ENCODE measurements around the gene USP43.

The USP43 gene

GRCh38 chr17:9645851-9646545 lies 681 bp downstream of the USP43 start:
- Histone ChIP-seq H3K4me3 (ENCODE audit: low read depth, low read length) (peak overlapping the region; percentile 70), H3K4me1 (ENCODE audit: control insufficient read depth, insufficient read depth, low read length) (peaks cover 11% of the 10 kb centered on the region), H3K36me3 (ENCODE audit: control insufficient read depth in 2 of 2, insufficient read depth in 1 of 2, low read length in 2 of 2) (no peaks in the 10 kb centered on the region; a peak in 1 of 3 replicates), H3K9me3 (ENCODE audit: control insufficient read depth, insufficient read depth, low read depth, low read length) (no peaks in the 10 kb centered on the region), H3K27ac (ENCODE audit: extremely low read depth, low read depth, low read length) (peak overlapping the region; percentile 85)
- CTCF ChIA-PET = interaction anchor here (0.7 to 2.3 kb wide), 5 partner anchors 29 to 99 kb away, joined by 3 to 17 read pairs (median 3); partner anchors contain the start of gene CFAP52
- POLR2A ChIA-PET = interaction anchor here (0.5 to 2.0 kb wide), 2 partner anchors 69 to 71 kb away, joined by 3 to 14 read pairs; partner anchors contain the start of genes CFAP52 and STX8
- TF ChIP-seq ZNF121 (tag by site-specific recombination; IDR thresholded peaks at IDR 0.05) (no peak), ZNF645 (tag by site-specific recombination; IDR thresholded peaks at IDR 0.05) (no peak), ZNF677 (tag by site-specific recombination; IDR thresholded peaks at IDR 0.05) (no peak), ZNF501 (tag by site-specific recombination; IDR thresholded peaks at IDR 0.05) (no peak), PBX3 (CRISPR knock-in tag; IDR thresholded peaks at IDR 0.05) (no peak; the same call in 1 of the 2 replicates), TCF7L2 (IDR thresholded peaks at IDR 0.05; ENCODE audit: borderline replicate concordance, low read depth, low read length) (no peak), ZNF571 (tag by site-specific recombination; IDR thresholded peaks at IDR 0.05) (no peak), ZNF701 (tag by site-specific recombination; IDR thresholded peaks at IDR 0.05) (no peak), KLF17 (tag by site-specific recombination; IDR thresholded peaks at IDR 0.05) (no peak), ZNF174 (tag by site-specific recombination; IDR thresholded peaks at IDR 0.05) (no peak), TRIM28 (IDR thresholded peaks at IDR 0.05; ENCODE audit: borderline replicate concordance, low read length) (no peak), ZFHX2 (tag by site-specific recombination; conservative IDR thresholded peaks at IDR 0.05) (no peak), INSM2 (tag by site-specific recombination; IDR thresholded peaks at IDR 0.05) (no peak), ZNF785 (tag by site-specific recombination; IDR thresholded peaks at IDR 0.05) (no peak), ZNF133 (tag by site-specific recombination; IDR thresholded peaks at IDR 0.05) (no peak), ZNF19 (tag by site-specific recombination; IDR thresholded peaks at IDR 0.05; ENCODE audit: low read depth) (no peak), KLF9 (tag by site-specific recombination; IDR thresholded peaks at IDR 0.05; ENCODE audit: low read depth) (no peak), ZNF664 (tag by site-specific recombination; IDR thresholded peaks at IDR 0.05) (no peak), TSHZ1 (tag by site-specific recombination; IDR thresholded peaks at IDR 0.05; ENCODE audit: borderline replicate concordance) (no peak), HOXC10 (CRISPR knock-in tag; IDR thresholded peaks at IDR 0.05) (no peak), ZNF777 (tag by site-specific recombination; IDR thresholded peaks at IDR 0.05; ENCODE audit: borderline replicate concordance) (no peak), ZNF623 (tag by site-specific recombination; IDR thresholded peaks at IDR 0.05) (no peak), BCL6B (tag by site-specific recombination; IDR thresholded peaks at IDR 0.05) (no peak)

Data from HEK293 (cell line).